Measurements from ENCODE around the gene PFDN5. TPM values are rescaled to one million over a fixed set of nuclear protein-coding genes. Genes with fewer than 3 reads are reported as not detected.

The PFDN5 gene
- total and polyA plus RNA-seq, 2 experiments from 2014 or later: 199 to 567 TPM

GRCh38 chr12:53288322-53288721, 7.0 kb upstream of the PFDN5 start (continued):
- TF ChIP-seq, protein P1, sequence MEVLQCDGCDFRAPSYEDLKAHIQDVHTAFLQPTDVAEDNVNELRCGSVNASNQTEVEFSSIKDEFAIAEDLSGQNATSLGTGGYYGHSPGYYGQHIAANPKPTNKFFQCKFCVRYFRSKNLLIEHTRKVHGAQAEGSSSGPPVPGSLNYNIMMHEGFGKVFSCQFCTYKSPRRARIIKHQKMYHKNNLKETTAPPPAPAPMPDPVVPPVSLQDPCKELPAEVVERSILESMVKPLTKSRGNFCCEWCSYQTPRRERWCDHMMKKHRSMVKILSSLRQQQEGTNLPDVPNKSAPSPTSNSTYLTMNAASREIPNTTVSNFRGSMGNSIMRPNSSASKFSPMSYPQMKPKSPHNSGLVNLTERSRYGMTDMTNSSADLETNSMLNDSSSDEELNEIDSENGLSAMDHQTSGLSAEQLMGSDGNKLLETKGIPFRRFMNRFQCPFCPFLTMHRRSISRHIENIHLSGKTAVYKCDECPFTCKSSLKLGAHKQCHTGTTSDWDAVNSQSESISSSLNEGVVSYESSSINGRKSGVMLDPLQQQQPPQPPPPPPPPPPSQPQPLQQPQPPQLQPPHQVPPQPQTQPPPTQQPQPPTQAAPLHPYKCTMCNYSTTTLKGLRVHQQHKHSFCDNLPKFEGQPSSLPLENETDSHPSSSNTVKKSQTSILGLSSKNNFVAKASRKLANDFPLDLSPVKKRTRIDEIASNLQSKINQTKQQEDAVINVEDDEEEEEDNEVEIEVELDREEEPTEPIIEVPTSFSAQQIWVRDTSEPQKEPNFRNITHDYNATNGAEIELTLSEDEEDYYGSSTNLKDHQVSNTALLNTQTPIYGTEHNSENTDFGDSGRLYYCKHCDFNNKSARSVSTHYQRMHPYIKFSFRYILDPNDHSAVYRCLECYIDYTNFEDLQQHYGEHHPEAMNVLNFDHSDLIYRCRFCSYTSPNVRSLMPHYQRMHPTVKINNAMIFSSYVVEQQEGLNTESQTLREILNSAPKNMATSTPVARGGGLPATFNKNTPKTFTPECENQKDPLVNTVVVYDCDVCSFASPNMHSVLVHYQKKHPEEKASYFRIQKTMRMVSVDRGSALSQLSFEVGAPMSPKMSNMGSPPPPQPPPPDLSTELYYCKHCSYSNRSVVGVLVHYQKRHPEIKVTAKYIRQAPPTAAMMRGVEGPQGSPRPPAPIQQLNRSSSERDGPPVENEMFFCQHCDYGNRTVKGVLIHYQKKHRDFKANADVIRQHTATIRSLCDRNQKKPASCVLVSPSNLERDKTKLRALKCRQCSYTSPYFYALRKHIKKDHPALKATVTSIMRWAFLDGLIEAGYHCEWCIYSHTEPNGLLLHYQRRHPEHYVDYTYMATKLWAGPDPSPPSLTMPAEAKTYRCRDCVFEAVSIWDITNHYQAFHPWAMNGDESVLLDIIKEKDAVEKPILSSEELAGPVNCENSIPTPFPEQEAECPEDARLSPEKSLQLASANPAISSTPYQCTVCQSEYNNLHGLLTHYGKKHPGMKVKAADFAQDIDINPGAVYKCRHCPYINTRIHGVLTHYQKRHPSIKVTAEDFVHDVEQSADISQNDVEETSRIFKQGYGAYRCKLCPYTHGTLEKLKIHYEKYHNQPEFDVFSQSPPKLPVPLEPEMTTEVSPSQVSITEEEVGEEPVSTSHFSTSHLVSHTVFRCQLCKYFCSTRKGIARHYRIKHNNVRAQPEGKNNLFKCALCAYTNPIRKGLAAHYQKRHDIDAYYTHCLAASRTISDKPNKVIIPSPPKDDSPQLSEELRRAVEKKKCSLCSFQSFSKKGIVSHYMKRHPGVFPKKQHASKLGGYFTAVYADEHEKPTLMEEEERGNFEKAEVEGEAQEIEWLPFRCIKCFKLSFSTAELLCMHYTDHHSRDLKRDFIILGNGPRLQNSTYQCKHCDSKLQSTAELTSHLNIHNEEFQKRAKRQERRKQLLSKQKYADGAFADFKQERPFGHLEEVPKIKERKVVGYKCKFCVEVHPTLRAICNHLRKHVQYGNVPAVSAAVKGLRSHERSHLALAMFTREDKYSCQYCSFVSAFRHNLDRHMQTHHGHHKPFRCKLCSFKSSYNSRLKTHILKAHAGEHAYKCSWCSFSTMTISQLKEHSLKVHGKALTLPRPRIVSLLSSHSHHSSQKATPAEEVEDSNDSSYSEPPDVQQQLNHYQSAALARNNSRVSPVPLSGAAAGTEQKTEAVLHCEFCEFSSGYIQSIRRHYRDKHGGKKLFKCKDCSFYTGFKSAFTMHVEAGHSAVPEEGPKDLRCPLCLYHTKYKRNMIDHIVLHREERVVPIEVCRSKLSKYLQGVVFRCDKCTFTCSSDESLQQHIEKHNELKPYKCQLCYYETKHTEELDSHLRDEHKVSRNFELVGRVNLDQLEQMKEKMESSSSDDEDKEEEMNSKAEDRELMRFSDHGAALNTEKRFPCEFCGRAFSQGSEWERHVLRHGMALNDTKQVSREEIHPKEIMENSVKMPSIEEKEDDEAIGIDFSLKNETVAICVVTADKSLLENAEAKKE (CRISPR knock-in tag; IDR thresholded peaks at IDR 0.05): no peak
- TF ChIP-seq NANOG (IDR thresholded peaks at IDR 0.05; ENCODE audit: borderline replicate concordance) (no peak), POLR2AphosphoS5 (IDR thresholded peaks at IDR 0.05; ENCODE audit: low read depth) (no peak)

DNA sequence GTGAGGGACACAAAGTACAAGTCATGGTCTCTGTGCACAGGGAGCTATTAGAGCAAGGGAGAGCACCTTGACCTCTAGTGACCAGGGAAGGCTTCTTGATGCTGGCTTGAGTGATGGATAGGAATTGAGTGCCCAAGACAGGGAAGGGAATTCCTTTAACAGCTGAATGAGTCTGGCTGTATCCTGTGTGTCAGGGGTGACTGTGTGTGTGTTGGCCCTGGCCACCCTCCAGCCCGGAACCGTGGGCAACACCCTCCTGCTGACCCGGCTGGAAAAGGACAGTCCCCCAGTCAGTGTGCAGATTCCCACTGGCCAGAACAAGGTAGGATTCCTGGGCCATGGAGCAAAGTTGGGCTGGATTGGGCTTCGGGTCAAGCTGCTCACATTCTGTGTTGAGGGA, 5.5 kb upstream of the PFDN5 start:
- Histone ChIP-seq H3K4me3 (no peak overlapping the region), H2AFZ (no peak overlapping the region), H3K4me1 (ENCODE audit: insufficient read depth) (no peaks in the 10 kb centered on the region), H3K9me2 (ENCODE audit: insufficient read depth) (no peaks in the 10 kb centered on the region), H3K79me2 (replicated peaks; ENCODE audit: insufficient read depth) (no peaks in the 10 kb centered on the region), H3K27me3 (ENCODE audit: insufficient read depth) (no peaks in the 10 kb centered on the region), H3K27ac (ENCODE audit: low read depth) (no peak overlapping the region), H3K36me3 (ENCODE audit: insufficient read depth) (peaks cover 18% of the 10 kb centered on the region; the same call in 1 of the 2 replicates), H3K4me2 (no peak overlapping the region), H4K20me1 (replicated peaks; ENCODE audit: insufficient read depth) (no peaks in the 10 kb centered on the region; the same call in none of the 2 replicates), H3F3A (replicated peaks; ENCODE audit: low read depth) (peaks cover 17% of the 10 kb centered on the region; the same call in 1 of the 2 replicates)
- no peak for ATAC-seq
- Mint-ChIP-seq H3K4me1 (peaks cover 6% of the 10 kb centered on the region), H3K27me3 (ENCODE audit: insufficient read depth, low read depth, poor library complexity) (peaks cover 8% of the 10 kb centered on the region), H3K36me3 (ENCODE audit: low read depth) (peaks cover 72% of the 10 kb centered on the region), H3K4me3 (no peak overlapping the region), H3K27ac (no peak overlapping the region), H3K9me3 (no peaks in the 10 kb centered on the region)
- no peak for DNase-seq (ENCODE audit: low spot score)
- TF ChIP-seq CREB1 (CRISPR knock-in tag; IDR thresholded peaks at IDR 0.05; ENCODE audit: low read depth) (no peak), REST (IDR thresholded peaks at IDR 0.05; ENCODE audit: unreplicated experiment) (no peak), EZH2phosphoT487 (IDR thresholded peaks at IDR 0.05; ENCODE audit: unreplicated experiment) (no peak), ETS1 (IDR thresholded peaks at IDR 0.05) (no peak), ZNF331 (CRISPR knock-in tag; IDR thresholded peaks at IDR 0.05; ENCODE audit: low read depth) (no peak), JUNB (IDR thresholded peaks at IDR 0.05; ENCODE audit: unreplicated experiment) (no peak), EZH2 (IDR thresholded peaks at IDR 0.05; ENCODE audit: low read depth, unreplicated experiment) (no peak)

Measured in GM23338 (cell line).